Measurements from ENCODE around the gene NSRP1.
A peak's percentile ranks its signal among the peaks of the same experiment; 100 is the strongest.
"Not testable (repeated sequence)": the region's sequence is repeated elsewhere in the genome, so short reads cannot be mapped to it uniquely, and the experiment has no call there.

Gene NSRP1, protein sequence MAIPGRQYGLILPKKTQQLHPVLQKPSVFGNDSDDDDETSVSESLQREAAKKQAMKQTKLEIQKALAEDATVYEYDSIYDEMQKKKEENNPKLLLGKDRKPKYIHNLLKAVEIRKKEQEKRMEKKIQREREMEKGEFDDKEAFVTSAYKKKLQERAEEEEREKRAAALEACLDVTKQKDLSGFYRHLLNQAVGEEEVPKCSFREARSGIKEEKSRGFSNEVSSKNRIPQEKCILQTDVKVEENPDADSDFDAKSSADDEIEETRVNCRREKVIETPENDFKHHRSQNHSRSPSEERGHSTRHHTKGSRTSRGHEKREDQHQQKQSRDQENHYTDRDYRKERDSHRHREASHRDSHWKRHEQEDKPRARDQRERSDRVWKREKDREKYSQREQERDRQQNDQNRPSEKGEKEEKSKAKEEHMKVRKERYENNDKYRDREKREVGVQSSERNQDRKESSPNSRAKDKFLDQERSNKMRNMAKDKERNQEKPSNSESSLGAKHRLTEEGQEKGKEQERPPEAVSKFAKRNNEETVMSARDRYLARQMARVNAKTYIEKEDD

DNA sequence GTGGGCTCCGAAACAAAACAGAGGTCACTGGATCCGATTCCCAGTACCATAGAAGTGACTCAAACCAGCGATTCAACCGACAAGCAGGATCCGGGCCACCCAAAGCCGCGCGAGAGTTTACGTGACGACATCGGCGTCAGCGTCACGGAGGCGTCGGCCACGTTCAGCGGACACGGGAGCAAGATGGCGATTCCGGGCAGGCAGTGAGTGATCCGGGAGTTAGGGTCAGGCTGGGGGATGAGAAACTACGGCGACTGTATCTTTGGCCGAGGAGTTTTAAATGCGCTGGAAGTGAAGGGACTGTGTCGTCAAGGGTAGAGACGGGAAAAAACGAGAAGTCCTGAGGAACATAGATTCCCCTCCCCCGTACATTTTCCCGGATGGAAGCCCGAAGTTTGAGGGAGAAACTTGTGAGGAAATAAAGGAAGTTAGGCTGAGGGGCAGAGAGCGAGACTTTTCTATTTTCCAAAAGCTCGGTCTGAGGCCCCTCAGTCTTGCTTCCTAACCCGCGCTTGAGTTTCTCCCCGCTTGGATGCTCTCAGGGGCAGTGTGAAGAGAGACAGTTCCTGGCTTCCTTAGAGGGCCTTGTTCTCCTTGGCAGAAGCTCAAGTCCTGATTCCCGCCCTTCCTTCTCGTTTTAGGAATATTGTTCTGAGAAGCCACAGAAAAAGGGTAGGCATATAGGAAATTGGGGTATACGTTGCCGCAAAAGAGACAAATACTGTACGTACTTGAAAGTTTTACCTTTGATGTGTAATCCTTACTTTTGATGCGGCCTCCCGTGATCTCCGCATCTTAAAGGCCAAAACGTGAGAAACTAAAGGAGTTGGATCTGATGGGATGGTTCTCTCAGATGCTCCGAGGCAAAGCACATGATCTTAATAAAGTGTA, at the start of gene NSRP1:
NSRP1 (plus strand) TSS at position 156 of the 891 bp plus-strand sequence; CDS start at position 184, 28 bp downstream.
- peak; percentile 96 for DNase-seq (ENCODE audit: low spot score)

DNA sequence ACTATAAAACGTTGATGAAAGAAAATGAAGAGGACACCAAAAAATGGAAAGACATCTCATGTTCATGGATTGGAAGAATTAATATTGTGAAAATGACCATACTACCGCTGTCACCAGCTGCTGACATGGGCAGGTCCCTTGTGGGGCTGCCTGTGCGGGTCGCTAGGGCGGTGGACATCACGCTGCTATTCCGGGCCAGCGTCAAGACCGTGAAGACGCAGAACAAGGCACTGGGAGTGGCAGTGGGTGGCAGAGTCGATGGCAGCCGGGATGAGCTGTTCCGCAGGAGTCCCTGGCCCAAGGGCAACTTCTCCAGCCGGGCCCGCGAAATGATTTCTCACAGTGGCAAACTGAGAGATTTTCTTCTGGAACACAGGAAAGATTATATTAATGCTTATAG, 48.2 kb upstream of the NSRP1 start:
- no peak for DNase-seq (ENCODE audit: low spot score)

DNA sequence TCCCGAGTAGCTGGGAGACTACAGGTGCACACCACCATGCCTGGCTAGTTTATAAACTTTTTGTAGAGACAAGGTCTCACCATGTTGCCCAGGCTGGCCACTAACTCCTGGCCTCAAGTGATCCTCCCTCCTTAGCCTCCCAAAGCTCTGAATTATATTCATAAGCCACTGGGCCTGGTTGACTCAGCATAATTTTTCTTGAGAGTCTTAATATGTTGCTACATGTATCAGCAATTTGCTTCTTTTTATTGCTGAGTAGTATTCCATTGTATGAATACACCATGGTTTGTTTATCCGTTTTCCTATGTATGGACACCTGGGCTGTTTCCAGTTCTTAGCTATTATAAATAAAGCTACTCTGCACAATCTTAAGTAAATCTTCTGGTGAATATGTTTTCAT, 42.4 kb upstream of the NSRP1 start:
- DNase-seq (ENCODE audit: low spot score): no peak

DNA sequence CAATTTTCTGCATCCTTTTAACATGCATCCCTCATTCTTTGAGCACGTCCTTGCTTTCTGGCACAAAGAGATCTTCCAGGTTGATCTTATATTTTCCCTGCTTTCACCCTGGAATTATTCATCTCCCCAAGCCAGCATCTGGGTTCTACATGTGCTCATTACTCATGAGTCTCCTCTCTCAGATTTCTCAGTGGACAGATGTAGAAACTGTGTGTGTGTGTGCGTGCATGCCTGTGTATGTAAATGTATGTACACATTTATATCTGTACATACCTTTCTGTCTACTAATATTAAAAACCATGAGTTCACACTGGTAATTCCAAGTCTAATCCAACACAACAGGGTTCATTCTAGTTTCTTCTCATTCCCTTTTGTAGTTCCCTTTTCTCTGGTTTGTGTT, 41.9 kb upstream of the NSRP1 start:
- DNase-seq (ENCODE audit: low spot score): no peak

DNA sequence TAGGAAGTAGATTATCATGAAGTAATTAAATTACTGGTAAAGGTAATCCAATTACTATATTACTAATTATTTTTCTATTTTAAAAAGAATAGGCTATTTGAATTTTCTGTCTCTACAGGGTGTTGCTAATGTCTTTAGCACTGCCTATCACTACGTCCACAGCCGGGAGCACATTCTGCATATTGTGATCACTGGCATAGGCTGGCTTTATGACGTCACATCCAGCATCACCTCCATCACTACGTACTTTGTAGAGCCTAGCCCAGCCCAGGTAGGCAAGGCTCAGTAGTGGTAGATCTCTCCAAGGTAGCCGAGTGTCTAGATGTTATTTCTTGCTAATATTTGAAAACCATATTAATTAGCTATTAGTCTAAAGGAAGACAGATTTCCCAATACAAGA, 33.8 kb upstream of the NSRP1 start:
- no peak for DNase-seq (ENCODE audit: low spot score)

DNA sequence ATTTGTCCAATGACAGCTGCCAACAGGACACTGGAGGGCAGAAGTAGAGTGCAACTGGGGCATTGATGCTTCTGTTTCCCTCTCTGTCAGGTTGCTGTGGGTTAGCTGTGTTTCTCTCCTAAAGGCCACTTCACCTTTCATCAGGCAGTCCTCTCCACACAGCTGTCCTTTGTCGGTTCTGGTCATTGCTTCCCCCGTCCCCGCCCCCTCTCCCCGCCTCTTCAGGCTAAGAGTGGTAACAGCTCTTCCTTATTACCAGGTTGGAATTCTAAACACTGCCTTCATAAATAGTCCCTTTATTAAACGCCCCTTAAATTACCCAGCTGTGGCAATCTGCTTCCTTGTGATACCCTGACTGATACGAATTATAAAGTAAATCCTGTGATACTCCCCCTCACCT, 31.8 kb upstream of the NSRP1 start:
- no peak for DNase-seq (ENCODE audit: low spot score)

DNA sequence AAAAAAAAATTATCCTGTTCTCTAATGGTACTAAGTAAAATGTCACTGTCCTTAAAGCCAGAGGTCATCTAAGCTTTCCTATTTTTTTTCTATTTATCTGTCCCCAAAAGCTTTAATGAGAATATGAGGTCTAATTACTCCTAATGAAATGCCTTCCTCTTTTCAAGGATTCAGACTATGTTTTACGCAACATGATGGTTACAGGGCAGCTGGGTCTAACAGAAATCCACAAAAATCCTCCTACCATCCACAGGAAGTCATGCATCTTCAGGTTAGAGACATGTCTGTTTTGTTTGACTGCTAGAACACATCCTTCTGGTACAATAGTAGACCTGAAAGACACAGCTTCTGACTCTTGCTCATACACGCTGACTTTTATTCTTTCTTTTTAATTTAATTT, 29.7 kb upstream of the NSRP1 start:
- no peak for DNase-seq (ENCODE audit: low spot score)

DNA sequence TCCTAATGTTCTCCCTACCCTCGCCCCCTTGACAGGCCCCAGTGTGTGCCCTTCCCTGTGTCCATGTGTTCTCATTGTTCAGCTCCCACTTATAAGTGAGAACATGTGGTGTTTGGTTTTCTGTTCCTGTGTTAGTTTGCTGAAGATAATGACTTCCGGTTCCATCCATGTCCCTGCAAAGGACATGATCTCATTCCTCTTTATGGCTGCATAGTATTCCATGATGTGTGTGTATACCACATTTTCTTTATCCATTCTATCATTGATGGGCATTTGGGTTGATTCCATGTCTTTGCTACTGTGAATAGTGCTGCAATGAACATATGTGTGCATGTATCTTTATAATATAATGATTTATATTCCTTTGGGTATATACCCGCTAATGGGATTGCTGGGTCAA, 29.2 kb upstream of the NSRP1 start:
- DNase-seq (ENCODE audit: low spot score): not testable (repeated sequence)

DNA sequence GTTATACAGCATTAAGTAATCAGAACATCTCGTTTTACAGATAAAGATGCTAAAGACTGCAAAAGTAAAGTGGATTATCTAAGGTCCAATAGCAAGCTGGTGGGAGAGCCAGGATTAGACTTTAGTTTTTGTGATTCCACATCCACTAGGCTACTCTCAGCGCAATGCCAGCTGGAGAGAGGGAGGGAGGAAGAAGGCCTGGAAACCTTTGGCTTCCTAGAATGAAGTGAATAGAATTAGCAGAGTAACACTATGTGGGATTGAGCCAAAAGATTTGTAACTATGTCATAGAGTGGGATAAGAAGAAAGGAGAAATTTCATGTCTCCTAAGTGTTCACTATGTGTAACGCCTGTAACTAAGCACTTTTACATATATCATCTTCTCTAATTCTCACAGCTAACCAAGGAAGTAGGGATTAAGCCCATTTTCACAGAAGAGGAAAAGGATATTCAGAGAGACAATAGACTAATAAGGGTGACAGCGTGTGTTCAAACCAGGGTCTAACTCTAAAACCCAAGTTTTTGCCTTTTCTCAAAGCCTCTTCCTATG, 25.4 kb upstream of the NSRP1 start:
- no peak for DNase-seq (ENCODE audit: low spot score)

DNA sequence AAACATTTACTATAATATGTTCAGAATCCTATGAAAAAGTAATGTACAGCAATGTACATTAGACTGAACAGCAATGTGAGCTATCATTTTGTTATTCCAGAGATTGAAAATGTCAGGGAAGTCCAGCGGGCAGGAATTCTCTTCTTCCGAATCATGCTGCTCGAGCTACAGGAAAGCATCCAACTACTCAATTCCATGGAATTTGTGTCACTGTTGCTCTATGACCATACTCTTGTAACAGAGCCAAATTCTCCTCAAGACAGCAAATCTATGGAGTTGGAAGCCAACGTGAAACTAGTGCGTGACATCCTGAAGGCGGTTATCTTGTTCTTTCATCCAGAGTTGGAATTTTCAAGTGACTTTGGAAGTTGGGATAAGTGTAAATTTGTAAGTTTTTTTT, 24.8 kb upstream of the NSRP1 start:
- peak; percentile 77 for DNase-seq (ENCODE audit: low spot score)

DNA sequence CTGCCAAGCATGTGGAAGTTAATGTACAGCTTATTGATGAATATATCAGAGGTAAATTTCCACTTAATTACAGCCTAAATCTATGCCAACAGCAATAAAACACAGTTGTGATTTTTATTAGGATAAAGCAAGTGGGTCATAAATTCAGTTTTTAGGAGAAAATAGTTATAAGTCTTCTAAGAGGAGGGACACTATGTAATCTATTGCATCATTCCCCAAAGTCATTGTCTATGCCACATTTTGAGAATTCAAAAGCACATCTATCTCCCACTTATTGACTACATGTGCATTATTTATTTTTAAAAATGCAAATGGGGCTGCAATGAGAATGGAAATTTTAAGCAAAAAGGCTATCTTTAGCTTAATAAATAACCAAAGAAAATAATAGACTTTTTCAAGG, 23.7 kb upstream of the NSRP1 start:
- DNase-seq (ENCODE audit: low spot score): no peak

DNA sequence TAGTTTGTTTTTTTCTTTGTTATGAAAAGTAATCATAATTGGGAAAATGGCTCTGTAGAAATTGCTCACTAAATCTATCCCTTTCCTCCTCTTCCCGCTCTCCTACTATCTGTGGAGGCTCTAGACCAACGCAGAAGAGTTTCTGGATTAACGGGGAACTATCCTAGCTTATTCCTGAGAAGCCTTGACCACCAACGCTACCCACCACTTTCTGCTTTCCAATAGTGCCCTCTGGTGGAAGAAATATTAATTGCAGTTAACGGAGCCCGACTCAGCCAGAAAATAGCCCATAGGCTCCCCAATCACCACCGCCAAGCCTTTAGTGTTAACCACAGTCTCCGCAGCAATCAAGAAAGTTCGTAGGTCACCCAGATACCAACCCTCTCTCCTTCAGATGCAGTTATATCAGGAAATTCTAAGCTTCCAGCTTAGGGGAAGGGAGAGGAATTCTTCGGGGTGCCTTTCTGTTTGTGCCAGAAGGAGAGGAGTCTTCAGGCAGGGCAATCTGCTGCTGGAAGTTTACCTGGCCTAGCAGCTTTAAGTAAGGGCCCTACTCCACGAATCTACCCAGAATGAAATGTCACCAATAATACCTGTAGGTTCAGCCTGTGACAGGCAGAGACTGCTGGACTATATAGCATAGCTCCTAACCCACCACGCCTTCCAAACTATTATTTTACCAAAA, 23.0 kb upstream of the NSRP1 start:
- peak; percentile 69 for DNase-seq (ENCODE audit: low spot score)

DNA sequence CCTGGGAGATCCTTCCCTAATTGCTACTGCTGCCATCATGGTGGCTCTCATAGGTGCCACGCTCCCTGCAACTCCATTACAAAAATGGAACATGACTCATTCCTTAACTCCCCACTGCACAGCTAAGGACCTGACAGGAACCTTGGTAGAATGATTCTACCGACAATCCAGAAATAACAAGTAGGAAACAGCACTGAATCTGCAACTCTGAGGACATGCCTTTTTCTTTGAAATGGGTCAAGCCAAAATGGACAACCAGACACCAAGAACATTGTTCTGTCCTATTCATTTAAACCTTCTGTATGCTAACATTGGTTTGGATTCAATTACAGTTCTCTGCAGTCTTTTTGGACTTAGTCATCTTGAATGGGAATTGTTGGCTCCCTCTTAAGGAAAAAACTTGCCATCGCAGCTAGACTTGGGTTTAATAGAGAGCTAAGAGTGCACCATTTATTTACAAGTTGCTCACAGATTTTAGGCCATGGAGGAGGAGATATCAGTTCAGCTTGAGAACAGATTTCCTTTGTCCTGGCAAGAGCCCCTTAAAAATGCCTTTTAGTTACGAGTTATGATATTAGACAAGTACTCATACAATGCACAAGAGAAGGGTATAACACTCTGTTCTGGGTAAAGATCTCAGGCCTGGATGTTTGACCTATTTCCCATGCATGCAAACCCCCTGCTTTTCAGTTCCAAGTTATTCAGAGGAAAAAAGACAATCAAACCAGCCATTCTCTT, 20.9 kb upstream of the NSRP1 start:
- DNase-seq (ENCODE audit: low spot score): peak; percentile 87

DNA sequence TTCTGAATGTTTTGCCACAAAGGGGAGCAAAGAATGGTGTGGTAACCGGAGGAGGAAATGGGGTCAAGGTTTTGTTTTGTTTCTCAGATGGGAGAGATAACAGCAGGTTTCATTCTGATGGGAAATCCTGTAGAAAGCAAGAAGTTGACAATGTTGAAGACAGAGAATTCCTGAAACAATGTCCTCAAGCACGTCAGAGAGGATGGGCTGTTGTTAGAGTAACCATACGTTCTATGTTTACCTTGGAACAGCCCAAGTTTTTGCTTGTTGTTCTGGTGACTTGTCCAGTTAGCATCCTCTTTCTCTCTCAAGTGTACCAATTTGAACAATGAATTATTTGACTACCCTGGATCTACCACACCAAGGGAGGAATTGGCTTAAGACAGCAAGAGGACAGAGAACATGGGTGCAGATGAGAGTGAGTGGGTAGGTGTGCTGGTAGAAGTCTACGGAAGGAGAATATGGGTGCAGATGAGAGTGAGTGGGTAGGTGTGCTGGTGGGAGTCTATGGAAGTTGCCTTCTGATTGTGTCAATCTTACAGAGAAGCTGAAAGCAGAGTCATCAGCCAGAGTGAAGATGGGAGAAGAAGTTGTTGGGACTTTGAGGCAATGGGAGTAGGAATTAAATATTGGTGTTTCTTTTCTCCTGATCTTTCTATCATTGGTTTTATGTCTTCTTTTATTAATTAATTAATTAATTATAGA, 14.8 kb upstream of the NSRP1 start:
- DNase-seq (ENCODE audit: low spot score): no peak

DNA sequence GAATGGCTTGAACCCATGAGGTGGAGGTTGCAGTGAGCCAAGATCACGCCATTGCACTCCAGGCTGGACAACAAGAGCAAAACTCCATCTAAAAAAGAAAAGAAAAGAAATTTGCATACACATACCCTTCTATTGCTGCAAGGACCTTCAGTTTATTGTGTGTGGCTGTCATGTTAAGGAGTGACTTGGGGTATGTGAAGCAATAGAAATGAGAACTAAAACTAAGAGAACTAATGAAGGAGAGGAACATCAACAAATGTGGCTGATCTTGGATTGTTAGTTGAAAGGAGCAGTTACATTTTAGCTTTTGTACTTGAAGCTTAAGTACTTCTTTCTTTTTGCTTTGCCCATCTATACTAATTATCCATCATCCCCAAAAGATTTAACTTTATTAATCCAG, 12.7 kb upstream of the NSRP1 start:
- no peak for DNase-seq (ENCODE audit: low spot score)

DNA sequence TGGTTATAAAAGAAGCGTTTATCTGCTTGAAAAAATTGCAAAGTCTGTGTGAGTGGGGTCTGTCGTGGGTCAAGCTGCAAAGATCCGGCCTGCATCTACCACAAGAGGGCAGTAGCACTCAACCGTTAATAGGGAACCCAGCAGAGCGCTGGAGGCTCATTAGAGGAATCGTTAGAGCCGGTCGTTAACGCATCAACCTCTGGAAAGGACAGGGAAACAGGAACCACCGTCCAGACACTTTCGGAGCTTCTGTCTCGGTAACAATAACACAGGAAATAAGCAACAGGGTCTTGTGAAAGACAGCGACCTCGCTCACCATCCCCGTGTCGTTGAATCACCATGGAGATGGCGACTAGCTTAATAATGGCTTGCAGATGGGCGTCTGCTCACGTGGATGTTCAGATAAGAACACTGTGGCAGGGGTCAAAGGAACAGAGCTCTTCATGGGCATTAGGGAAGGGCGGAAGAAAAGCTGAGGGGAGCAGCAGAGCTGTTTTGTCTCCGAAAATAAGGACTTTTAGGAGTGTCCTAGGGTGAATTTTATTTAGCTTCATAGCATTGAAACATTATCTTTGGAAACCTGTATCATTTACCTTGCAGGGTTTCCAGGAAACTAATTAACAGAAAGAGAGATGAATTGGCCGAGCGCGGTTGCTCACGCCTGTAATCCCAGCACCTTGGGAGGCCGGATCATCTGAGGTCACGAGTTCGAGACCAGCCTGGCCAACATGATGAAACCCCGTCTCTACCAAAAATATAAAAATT, 11.9 kb upstream of the NSRP1 start:
- peak; percentile 83 for DNase-seq (ENCODE audit: low spot score)

DNA sequence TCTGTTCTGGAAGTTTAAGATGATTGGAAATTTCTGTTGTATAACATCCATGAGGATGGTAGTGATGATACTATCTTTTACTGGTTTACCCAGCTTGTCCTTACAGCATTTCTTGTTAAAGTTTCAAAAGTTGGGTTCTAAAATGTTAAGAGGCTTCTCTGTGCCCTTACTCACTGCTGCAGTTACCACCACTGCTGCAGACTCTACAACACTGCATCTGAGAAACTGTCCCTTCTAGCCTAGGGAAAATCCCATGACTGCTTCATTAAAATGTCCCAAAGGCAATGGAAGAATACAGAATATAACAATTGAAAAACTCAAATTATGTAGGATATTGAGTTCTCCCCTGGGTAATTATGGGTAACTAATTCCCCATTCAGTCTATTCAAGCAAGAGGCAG, 3.8 kb upstream of the NSRP1 start:
- no peak for DNase-seq (ENCODE audit: low spot score)

DNA sequence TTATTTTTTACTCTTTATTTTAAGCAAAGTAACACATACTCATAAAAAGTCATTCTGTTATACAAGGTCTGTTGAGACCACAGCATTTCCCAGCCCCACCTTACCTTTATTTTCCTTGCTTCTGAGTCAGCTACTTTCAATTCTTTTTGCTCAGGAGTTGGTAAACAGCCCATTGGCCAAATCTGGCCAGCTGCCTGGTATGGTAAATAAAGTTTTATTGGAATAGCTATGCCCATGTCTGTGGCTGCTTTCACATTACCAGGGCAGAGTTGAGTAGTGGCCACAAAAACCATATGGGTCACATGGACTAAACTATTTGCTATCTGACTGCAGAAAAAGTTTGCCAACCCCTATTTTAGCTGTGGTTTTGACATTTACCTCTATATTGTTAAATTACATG, 3.4 kb upstream of the NSRP1 start:
- DNase-seq (ENCODE audit: low spot score): no peak

DNA sequence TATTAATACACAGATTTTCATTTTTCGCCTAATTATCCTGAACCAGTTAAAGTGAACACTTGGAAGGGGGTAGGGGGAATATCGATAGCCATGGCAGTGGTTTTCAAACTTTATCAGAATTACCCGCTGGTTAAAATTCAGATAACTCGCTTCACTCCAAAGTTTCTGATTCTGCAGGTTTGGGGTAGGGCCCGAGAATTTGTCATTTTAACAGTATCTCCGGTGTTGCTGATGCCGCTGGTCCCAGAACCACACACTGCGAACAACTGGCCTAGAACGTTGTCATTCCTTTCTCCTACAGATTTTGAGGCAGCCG, 313 bp upstream of the NSRP1 start:
- no peak for DNase-seq (ENCODE audit: low spot score)

DNA sequence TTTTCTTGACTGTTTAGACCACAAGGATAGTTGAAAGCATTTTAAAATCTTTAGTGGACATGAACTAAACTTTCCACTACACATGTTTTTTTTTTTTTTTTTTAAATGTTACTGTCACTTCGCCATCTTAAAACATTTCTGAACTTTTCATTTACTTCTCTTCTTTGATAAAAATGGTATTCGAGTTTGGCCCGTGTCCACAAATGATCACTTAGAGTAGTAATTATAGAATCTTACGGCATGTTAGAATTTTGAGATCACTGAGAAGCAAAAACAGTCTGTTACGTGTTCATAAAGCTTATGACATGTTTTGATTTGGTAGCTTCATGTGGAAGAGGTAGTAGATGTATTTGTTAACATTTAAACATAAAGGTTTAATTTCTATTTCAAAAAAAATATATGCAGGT, 1.1 kb downstream of the NSRP1 start:
- DNase-seq (ENCODE audit: low spot score): peak; percentile 73

Data from RKO (cell line).